Activated naive CD8-positive, alpha-beta T cell treated with anti-CD3 and anti-CD28 coated beads, Interleukin-2, amount 50 U/mL, for 24 hours (primary cell): ENCODE data around the gene ITPR2.

ENCODE experiments used
- ATAC-seq: fragments of 150-1000 bp; cut with Tn5 transposase; one replicate; pipeline ENCODE4 v1.10.0; 2021
- DNase-seq: peaks from one replicate; pipeline ENCODE4 v3.0.0; 2021
- H3K27ac Mint-ChIP-seq: one replicate; pipeline ENCODE4 v1.8.0; 2021; ENCODE audit warnings: mild to moderate bottlenecking, mixed read lengths
- H3K27me3 Mint-ChIP-seq: one replicate; pipeline ENCODE4 v1.8.0; 2021; ENCODE audit warnings: mixed read lengths
- H3K36me3 Mint-ChIP-seq: one replicate; pipeline ENCODE4 v1.8.0; 2021; ENCODE audit warnings: low read depth, mixed read lengths
- H3K4me1 Mint-ChIP-seq: one replicate; pipeline ENCODE4 v1.8.0; 2021; ENCODE audit warnings: mixed read lengths
- H3K4me3 Mint-ChIP-seq: one replicate; pipeline ENCODE4 v1.8.0; 2021; ENCODE audit warnings: mild to moderate bottlenecking, moderate library complexity, mixed read lengths
- H3K9me3 Mint-ChIP-seq: one replicate; pipeline ENCODE4 v1.8.0; 2021; ENCODE audit warnings: mixed read lengths

Gene ITPR2

GRCh38 chr12:26287671-26288381 is 545.2 kb downstream of the ITPR2 start:
- no peaks in the 10 kb centered on the region for H3K36me3 Mint-ChIP-seq
- no peaks in the 10 kb centered on the region for H3K9me3 Mint-ChIP-seq

More at GRCh38 chr12:26287671-26288381, 545.2 kb downstream of the ITPR2 start:
- H3K4me3 Mint-ChIP-seq: no peak overlapping the region
- no peak overlapping the region for H3K27ac Mint-ChIP-seq
- ATAC-seq: no peak
- H3K27me3 Mint-ChIP-seq: no peaks in the 10 kb centered on the region
- no peak for DNase-seq
- peaks cover 8% of the 10 kb centered on the region for H3K4me1 Mint-ChIP-seq
